Gastrocnemius medialis (tissue), 4 donors: Measurements from ENCODE around the gene SPSB2. TPM values are rescaled to one million over a fixed set of nuclear protein-coding genes. Genes with fewer than 3 reads are reported as not detected.
A peak's percentile ranks its signal among the peaks of the same experiment; 100 is the strongest.

Experiments used
- ATAC-seq, 2 donors: fragments of 150-250 bp; one replicate each; pipeline ENCODE4 v1.9.1; 2016
- DNase-seq, 2 donors: peaks; one replicate each; pipeline ENCODE4 v3.0.0-alpha.2; 2019
- H3K27ac ChIP-seq, 4 donors: fragments of 200-600 bp; sonication (generic); 1 replicate in 1 of 4; 2 replicates in 3 of 4; pipeline ENCODE4 v1.5.1; 2016 to 2018; ENCODE audit warnings: mild to moderate bottlenecking in 2 of 4, moderate library complexity in 1 of 4
- H3K27me3 ChIP-seq, 3 donors: fragments of 200-600 bp; sonication (generic) in 2 of 3; 1 replicate in 1 of 3; 2 replicates in 2 of 3; pipeline versions ENCODE4 v1.5.1 to v1.6.0; 2016 to 2019; ENCODE audit warnings: mild to moderate bottlenecking in 1 of 3, moderate library complexity in 1 of 3
- H3K36me3 ChIP-seq, 2 donors: fragments of 200-600 bp; sonication (generic) in 1 of 2; one replicate each; pipeline ENCODE4 v1.5.1; 2017 to 2018
- H3K4me1 ChIP-seq, 2 donors: fragments of 200-600 bp; sonication (generic) in 1 of 2; one replicate each; pipeline ENCODE4 v1.5.1; 2016 to 2017; ENCODE audit warnings: mild to moderate bottlenecking in 2 of 2
- H3K4me3 ChIP-seq, 4 donors: fragments of 200-600 bp; sonication (generic) in 3 of 4; 1 replicate in 1 of 4; 2 replicates in 3 of 4; pipeline ENCODE4 v1.5.1; 2016 to 2019; ENCODE audit warnings: mild to moderate bottlenecking in 2 of 4
- H3K9me3 ChIP-seq, 3 donors: fragments of 200-600 bp; sonication (generic) in 2 of 3; 1 replicate in 1 of 3; 2 replicates in 2 of 3; pipeline ENCODE4 v1.5.1; 2016 to 2019
- POLR2A ChIP-seq, 2 donors: fragments of 450-650 bp; IDR thresholded peaks; one replicate each; pipeline ENCODE4 v1.6.1; 2017; ENCODE audit warnings: antibody characterized with exemption in 2 of 2, mild to moderate bottlenecking in 2 of 2, moderate library complexity in 2 of 2
- in situ Hi-C, 4 donors: fragments of 200-750 bp; cut with MboI; loops; one replicate each; pipeline versions ENCODE4 v1.15.0 to v1.8.0; 2017; ENCODE audit warnings: low sequenced_read_pairs in 4 of 4
- intact Hi-C: fragments of 100-400 bp; cut with DNase I; formaldehyde crosslinking; loops from one replicate; pipeline ENCODE4 v1.15.1; 2023; ENCODE audit warnings: low total_unique reads
- total RNA-seq, 4 donors: library from RNA; depleted of rRNA; stranded (reverse); fragments of >200 nt; gene quantifications; one replicate each; pipeline versions ENCODE4 v1.1.0 to v1.2.3, GENCODE V29; 2016
- TF ChIP-seq, protein P1 (sequence below), 5 experiments: fragments of 450-650 bp in 3 of 5; fragments of 200-600 bp in 2 of 5; sonication (generic) in 2 of 5; IDR thresholded peaks in 4 of 5; conservative IDR thresholded peaks in 1 of 5; 1 replicate in 4 of 5; 2 replicates in 1 of 5; pipeline ENCODE4 v1.5.1; 2016 to 2019; ENCODE audit warnings: antibody characterized with exemption in 5 of 5, mild to moderate bottlenecking in 3 of 5, moderate library complexity in 3 of 5

The SPSB2 gene
- total RNA-seq, 4 donors from 2014 or later = 4.6 to 10.0 (median 5.0) TPM

- DNase-seq (no peak), ATAC-seq (peak; percentile 15 to 39)
- in situ Hi-C loops = no loop called here
- Histone ChIP-seq H3K27me3 (peaks cover 6 to 14% (median 11%) of the 10 kb centered on the region in 3 donors), H3K27ac (no peak overlapping the region), H3K9me3 (no peaks in the 10 kb centered on the region), H3K4me1 (peaks cover 0 to 5% of the 10 kb centered on the region in 2 donors), H3K4me3 (no peak overlapping the region), H3K36me3 (no peaks in the 10 kb centered on the region)
- intact Hi-C loops = no loop called here
- no peak for TF ChIP-seq POLR2A (IDR thresholded peaks at IDR 0.05)
- TF ChIP-seq, protein P1, sequence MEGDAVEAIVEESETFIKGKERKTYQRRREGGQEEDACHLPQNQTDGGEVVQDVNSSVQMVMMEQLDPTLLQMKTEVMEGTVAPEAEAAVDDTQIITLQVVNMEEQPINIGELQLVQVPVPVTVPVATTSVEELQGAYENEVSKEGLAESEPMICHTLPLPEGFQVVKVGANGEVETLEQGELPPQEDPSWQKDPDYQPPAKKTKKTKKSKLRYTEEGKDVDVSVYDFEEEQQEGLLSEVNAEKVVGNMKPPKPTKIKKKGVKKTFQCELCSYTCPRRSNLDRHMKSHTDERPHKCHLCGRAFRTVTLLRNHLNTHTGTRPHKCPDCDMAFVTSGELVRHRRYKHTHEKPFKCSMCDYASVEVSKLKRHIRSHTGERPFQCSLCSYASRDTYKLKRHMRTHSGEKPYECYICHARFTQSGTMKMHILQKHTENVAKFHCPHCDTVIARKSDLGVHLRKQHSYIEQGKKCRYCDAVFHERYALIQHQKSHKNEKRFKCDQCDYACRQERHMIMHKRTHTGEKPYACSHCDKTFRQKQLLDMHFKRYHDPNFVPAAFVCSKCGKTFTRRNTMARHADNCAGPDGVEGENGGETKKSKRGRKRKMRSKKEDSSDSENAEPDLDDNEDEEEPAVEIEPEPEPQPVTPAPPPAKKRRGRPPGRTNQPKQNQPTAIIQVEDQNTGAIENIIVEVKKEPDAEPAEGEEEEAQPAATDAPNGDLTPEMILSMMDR (IDR thresholded peaks at IDR 0.05 in 4 of 5, conservative IDR thresholded peaks at IDR 0.05 in 1 of 5) = no peak
Measured at GRCh38 chr12:6833189-6833890, 39.8 kb downstream of the SPSB2 start.

GRCh38 chr12:6832125-6832524 is 41.0 kb downstream of the SPSB2 start:
- Histone ChIP-seq H3K36me3 (no peaks in the 10 kb centered on the region), H3K9me3 (no peaks in the 10 kb centered on the region), H3K4me3 (no peak overlapping the region), H3K27me3 (peaks cover 11 to 25% (median 15%) of the 10 kb centered on the region in 3 donors), H3K27ac (no peak overlapping the region), H3K4me1 (peaks cover 2 to 10% of the 10 kb centered on the region in 2 donors)
- in situ Hi-C loops = no loop called here
- TF ChIP-seq, protein P1 (IDR thresholded peaks at IDR 0.05 in 4 of 5, conservative IDR thresholded peaks at IDR 0.05 in 1 of 5) = no peak
- TF ChIP-seq POLR2A (IDR thresholded peaks at IDR 0.05) = no peak
- no peak for ATAC-seq
- intact Hi-C loops = no loop called here
- no peak for DNase-seq

- Histone ChIP-seq H3K27me3 (peaks cover 13 to 31% (median 20%) of the 10 kb centered on the region in 3 donors), H3K9me3 (no peaks in the 10 kb centered on the region), H3K27ac (no peak overlapping the region), H3K4me1 (peaks cover 3 to 11% of the 10 kb centered on the region in 2 donors), H3K4me3 (no peak overlapping the region), H3K36me3 (no peaks in the 10 kb centered on the region)
- TF ChIP-seq, protein P1 (IDR thresholded peaks at IDR 0.05 in 4 of 5, conservative IDR thresholded peaks at IDR 0.05 in 1 of 5) = no peak
- no peak for TF ChIP-seq POLR2A (IDR thresholded peaks at IDR 0.05)
- in situ Hi-C loops (no loop called here), intact Hi-C loops (no loop called here)
- ATAC-seq (no peak), DNase-seq (no peak)
Measured at GRCh38 chr12:6831450-6831995, 41.6 kb downstream of the SPSB2 start.

GRCh38 chr12:6830999-6831398 is 42.1 kb downstream of the SPSB2 start:
- in situ Hi-C loops = no loop called here

More at GRCh38 chr12:6830999-6831398, 42.1 kb downstream of the SPSB2 start:
- peaks cover 13 to 36% (median 24%) of the 10 kb centered on the region in 3 donors for H3K27me3 ChIP-seq
- H3K36me3 ChIP-seq = no peaks in the 10 kb centered on the region
- intact Hi-C loops = no loop called here
- TF ChIP-seq POLR2A (IDR thresholded peaks at IDR 0.05) = no peak
- TF ChIP-seq, protein P1 (IDR thresholded peaks at IDR 0.05 in 4 of 5, conservative IDR thresholded peaks at IDR 0.05 in 1 of 5) = no peak
- no peaks in the 10 kb centered on the region for H3K9me3 ChIP-seq
- DNase-seq (no peak), ATAC-seq (no peak)
- H3K27ac ChIP-seq = no peak overlapping the region
- peaks cover 3 to 11% of the 10 kb centered on the region in 2 donors for H3K4me1 ChIP-seq
- no peak overlapping the region for H3K4me3 ChIP-seq
